NCI-H82 treated with DMSO at 0.1 percent for 48 hours (cell line): ENCODE data around the gene NBEA.
"Not testable (repeated sequence)": the region's sequence is repeated elsewhere in the genome, so short reads cannot be mapped to it uniquely, and the experiment has no call there.

Source experiments
- DNase-seq: peaks from one replicate; lab custom pipeline; 2025; ENCODE audit not compliant: unreplicated experiment; lab: John Stamatoyannopoulos, UW

NBEA gene

DNA sequence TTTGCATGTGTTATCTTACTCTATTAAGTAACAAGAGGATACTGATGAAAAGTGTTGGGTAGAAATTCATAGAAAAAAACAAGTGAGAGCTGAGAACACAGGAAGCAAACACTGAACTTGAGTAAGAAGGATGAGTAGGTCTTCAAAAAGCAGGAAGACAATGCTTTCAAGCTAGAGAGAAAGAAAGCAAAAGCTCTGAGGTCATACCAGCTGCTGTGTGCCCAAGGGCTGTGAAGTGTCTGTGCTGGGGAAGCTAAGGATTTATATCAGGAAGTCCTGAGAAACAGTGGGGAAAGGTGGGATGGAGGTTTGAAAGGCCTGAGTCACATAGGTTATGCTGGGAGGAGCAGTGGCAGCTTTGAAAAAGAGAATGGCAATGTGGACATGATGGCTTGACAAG, 679.9 kb downstream of the NBEA start:
- DNase-seq, result peak; percentile 41

DNA sequence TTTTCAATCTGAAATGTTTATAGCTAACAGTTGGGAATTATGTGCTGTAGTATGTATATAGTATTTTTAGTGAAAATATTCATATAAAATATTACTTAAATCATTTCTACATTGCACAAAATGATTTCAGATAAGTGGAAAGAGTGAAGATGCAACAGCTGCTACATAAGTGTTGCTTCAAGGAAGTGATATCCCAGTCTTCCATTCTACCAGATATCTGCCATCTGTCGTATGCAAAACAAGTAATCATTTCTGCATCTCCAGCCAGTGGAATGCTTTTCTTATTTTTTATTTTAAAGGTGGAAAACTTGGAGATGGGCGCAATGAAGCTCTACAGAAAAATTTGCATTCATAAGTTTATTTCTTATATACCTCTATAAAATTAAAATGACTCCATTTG, 687.0 kb downstream of the NBEA start:
- DNase-seq, result no peak

DNA sequence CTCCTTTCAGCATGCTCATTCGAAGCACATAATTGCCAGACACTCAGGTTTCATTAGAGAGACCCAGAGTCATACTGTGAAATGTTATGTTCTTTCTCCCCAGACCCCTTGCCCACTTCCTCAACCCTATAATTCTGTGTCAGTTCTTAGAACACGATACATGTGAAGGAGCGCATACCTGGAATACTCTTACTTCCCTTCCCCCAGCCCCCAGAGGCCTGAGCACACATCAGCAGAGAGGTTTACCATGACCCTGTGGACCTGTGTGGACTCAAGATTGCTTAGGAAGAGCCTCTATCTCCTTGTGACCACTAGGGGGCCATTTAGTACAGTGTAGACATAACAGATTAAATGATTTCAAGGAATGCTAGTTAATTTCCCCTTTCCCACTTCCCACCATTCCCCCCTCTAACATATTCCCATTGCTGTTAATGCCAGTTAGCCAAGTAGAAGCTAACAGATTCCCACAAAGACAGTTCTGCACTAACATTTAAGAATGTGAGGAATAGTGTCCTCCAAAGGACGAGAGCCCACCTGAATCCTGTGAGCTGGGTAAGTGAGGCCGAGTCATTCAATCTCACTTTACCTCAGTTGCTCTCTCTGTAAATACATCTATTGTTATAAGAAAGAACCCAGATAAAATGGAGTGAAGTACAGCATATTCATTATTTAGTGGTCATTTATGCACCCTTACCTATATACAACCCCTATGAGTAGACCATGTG, 688.6 kb downstream of the NBEA start:
- DNase-seq, result peak; percentile 93

DNA sequence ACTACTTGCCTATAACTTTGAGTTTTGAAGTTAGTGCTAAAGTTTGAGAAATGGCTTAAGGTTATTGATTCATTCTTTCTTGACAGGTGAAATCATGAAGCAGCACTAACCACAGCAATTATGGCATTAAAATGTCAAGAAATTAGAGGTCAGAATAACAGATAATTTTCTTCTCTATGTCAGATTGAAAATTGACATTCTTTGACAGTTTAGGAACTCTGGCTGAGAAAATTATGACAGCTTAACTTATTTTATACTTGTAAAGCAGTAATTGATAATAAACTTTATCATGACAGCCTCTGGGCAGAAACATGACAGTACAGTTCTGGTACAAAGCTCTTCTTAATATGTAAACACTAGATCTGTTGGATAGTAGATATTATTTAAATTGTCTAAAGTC, 689.6 kb downstream of the NBEA start:
- no peak for DNase-seq

DNA sequence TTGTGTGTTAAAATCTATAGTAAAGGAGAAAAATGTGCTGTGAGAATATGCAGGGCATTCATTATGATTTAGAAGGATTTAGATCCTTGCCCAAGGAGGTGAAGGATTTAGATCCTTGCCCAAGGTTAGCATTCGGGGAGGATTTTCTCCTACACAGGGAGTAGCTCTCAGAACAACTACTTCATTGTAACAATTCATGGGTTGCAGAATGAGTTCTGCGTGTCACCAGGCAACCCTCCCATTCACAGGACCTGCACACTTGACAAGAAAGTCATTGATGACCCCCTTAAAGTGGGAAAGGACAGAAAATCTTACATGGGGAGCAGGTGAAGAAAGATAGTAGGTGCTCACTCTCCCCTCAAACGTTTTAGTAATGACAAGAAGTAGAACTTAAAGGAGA, 701.6 kb downstream of the NBEA start:
- no peak for DNase-seq

DNA sequence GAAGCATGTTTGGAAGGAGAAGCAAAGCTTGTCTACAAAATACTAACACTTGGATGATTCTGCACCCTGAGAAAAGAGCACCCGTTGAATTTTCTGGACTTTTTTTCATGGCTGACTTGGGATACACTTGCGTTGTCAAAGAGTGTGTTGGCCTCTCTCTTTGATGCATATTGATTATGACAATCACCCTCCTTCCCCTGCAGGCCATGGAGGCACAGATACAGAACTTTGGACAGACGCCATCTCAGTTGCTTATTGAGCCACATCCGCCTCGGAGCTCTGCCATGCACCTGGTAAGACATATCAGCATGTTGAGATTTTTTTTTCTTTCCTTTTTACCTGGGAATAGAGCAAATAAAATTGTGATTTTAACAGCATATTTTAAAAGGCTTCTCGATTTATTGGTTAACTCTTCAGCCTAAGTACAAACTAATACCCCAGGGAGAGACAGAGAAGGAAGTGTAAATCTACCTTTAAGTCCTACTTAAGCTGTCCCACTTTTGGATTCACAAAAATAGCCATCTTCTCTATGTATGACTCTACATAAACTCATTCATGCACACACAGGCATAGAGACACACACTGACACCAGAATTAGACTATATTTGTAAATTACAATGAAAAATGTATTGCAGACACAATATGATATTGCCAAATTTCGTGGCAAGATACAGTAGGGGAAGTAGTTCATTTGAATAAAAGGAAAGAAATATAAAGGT, 704.1 kb downstream of the NBEA start:
- no peak for DNase-seq

DNA sequence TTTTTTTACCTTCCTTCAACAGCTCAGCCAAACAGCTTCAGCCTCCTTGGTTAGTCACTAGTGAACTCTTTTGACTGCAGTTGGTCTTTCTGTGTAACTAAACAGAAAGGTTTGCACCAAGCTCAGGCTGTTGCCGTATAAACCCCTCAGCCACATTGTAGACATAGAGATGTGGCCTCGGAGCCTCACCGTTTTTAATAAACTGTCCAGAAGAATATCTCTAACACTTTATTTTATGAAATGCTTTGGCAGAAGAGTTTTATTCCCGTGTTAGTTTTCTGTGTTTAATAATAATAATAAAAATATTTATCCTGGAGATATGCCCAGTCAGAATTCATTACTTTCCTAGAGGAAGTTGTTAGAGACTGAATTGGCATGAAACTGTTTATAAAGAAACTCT, 706.1 kb downstream of the NBEA start:
- DNase-seq, result no peak

DNA sequence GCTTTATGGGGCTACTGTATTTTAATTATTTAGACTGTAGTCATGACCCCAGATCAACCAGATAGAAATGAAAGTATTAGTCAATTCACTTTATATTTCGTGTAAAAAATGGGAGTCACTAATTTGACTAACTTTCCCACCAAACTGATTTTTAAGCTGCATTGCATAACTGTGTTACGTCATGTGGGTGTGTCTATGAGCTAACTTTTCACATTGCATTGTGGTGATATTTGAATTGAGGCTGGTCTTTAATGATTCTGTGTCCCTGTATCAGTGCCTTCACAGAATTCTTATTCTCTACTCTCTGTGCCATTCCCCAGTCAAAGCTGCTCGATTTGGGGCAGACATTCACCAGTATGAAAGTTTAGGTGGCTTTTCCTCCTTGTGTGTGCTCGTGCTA, 707.1 kb downstream of the NBEA start:
- no peak for DNase-seq

DNA sequence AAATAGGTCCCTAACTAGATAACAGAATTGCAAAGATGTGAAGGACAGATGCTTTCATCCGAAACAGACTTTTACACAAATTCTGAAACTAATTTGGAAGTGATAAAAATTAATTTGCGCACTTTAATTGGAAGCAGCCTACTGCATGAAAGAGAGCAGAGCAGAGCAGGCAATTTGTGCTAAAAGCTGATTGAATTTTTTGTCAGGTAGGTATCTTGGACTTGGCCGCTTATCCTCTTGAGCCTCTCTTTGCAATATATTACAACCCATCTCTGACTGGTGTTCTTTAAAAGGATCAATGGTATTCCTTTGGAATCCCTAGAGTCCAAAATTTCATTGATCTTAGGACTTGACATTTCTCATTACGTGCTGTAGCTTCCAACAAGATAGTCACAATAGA, 717.7 kb downstream of the NBEA start:
- no peak for DNase-seq

DNA sequence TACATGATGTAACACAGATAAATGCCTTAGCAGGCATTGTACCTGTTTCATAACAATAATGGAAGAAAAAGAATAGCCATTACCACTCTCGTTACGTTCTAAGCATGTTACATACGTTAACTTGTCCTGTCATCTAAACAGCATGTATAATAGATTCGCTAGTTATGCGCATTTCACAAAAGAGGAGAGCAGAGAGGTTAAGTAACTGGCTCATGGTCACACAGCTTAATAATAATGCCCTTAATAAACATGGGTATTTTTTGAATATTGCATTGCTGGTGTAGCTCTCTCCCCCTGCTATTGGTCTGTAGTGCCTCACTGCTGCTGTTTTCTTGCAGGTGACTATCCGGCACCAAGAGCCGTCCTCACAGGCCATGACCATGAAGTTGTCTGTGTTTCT, 722.7 kb downstream of the NBEA start:
- DNase-seq, result no peak

DNA sequence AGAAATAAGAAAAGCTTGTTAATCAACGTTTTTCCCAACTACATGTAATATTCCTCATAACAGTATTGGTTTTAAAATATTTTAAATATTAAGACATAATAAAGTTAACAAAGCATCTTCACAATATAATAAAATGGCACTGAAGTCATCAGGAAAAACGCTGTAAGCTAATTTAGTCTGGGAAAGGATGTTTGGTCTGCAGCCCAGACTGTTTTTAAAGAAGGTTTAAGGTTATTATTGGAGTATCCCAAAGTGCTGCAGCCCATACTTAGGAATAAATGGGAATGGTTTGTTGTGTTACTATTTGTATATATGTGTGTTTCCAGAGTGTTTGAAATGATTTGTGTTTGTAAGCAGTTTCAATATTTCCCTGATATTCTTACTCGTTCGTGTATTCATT, 727.3 kb downstream of the NBEA start:
- DNase-seq, result no peak

DNA sequence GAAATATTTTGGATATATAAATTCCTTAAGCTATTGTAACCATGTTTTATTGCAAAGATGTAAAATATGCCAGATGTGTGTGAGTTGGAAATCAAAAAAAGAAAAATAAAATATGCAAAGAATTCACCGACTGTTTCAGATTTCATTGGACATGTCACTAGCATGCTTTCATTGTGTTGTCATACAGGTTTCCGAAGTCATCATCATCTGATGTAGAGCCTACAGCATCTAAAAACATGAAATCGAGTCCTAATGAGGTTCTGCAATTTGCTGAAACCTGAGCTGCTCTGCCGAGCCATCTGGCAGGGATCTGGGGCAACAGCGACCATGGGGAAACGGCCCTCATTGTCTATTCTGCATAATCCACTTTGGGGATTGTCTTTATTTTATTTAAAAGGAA, 730.5 kb downstream of the NBEA start:
- DNase-seq, result peak; percentile 53

DNA sequence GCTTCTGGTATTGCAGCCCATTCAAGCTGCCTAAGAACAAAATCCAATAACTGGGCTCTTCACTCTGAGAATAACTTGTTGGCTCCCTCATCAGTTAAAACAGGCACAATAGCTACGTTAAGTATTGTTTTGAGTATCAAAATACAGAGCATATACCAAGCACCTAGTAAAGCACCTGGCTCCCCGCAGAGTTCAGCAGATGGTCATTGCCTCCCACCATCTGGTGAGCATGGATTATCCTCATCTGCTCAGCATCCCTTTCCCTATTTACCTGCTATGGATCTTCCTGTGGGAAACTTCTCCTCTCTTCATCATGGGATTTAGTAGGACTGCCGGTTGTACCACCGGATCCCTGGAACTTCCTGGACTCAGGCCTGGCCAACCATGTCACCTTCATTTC, 733.6 kb downstream of the NBEA start:
- DNase-seq, result peak; percentile 100

DNA sequence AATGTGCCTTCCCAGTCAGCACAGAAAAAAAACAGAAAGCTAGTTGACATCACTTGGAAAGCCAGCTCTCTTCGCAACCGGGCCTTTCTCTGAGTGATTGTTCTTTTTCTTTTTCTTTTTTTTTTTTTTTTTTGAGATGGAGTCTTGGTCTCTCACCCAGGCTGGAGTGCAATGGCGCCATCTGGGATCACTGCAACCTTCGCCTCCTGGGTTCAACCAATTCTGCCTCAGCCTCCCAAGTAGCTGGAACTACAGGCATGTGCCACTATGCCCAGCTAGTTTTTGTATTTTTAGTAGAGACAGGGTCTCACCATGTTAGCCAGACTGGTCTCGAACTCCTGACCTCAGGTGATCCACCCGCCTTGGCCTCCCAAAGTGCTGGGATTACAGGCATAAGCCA, 735.8 kb downstream of the NBEA start:
- DNase-seq, result not testable (repeated sequence)

DNA sequence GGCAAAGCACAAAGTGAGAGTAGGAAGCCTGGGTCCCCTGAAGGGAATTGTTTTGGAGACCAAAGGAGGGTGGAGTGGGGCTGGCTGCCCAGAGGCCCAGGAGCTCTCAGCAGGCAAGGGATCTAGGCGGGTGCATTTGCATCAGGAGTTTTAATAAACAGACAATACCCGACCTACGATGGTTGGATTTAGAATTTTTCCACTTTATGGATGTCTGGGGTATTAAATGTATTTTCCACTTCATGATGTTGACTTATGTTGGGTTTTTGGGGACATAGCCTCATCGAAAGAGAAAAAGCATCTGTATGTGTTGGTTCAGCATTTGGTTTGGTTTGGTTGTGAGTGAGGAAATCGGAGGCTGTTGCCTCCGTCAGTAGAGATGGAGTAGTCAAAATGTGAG, 739.6 kb downstream of the NBEA start:
- DNase-seq, result no peak

DNA sequence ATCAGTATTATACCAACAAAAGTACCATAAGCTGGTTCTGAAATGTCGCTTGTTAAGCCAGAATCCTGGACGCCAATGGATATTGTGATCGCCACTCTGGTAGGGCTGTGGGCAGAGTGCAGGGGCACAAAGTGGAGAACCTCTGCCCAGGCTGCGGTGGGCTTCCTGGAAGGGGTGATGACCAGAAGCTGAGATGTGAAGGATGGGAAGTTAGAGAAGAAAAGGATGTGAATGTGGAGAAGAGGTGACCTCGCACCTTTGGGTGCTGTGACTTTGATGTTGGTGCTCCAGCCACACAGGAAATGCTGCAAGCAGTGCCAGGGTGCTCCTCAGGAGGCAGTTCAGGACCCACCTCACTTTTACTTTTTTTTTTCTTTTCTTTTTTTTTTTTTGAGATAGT, 742.4 kb downstream of the NBEA start:
- no peak for DNase-seq

DNA sequence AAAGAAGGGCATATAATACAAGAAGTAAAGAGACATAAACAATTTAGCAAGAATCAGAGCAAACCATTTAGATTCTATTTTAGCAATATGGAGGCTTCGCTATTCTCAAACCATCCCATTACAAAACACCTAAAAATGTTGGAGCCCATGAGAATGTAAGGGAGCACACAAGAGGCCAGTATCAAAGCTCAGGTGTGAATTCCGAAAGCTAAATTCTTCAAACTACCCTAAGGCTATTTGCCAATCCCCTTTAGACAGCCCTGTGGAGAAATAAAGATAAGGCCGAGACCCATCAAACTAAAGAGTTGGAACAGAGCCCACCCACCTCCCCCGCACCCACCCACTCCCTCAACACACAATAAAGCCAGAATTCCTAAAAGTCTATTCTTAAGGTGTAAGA, 745.3 kb downstream of the NBEA start:
- no peak for DNase-seq

DNA sequence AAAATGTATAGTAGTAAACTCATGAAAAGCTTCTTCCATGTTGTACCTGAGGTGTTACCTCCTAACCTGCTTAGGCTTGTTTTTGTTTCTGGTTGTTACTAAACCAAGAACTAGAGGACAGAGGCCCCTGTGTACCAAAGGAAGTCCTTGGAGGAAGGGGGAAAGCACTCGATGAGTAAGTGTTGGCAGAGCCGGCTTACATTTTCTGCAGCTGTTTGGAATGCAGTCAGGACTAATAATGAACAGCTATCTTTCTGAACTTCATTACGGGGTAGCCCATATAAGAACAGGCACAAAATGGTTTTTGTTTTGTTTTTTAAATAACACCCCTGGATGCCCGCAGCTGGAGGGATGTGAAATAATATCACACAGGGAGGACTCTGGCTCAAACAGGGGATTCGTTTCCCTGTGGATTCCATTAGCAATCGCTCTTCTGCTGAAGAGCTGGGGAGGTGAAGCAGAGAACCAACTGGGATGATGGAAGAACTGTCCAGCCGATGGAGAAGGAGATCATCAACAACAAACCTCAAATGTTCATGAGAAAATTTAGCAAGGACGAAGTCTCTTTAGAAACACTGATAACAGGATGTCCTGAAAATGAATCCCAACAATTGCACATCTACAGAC, 748.6 kb downstream of the NBEA start:
- no peak for DNase-seq

DNA sequence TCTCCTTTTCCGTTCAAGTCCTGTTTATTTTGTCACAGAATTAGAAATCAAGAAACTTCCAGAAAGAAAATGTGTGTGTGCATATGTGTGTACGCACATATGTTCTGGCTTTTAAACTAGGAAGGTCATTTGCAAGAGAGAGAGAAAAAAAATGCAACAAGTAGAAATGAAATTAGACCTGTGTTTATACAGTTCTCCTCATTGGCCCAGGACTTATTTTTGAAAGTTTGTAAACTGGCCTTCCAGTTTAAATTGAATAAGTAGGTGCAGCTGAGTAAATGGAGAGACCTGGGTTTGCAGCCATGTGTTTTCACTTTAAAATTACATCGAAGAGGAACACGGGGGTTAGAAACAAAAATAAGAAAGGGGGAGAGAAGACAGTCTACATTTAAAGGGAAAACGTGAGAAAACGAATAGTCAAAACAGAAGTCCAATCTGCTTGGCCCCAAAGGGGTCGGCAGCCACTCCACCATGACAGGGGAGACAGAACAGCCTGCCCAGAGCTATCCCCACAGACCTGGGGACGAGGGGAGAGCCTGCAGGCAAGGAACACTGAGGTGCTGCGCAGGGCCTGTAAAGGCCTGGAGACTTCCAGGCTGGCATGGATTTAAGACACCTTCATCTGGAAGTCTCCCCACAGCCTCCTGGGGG, 751.2 kb downstream of the NBEA start:
- DNase-seq, result no peak

DNA sequence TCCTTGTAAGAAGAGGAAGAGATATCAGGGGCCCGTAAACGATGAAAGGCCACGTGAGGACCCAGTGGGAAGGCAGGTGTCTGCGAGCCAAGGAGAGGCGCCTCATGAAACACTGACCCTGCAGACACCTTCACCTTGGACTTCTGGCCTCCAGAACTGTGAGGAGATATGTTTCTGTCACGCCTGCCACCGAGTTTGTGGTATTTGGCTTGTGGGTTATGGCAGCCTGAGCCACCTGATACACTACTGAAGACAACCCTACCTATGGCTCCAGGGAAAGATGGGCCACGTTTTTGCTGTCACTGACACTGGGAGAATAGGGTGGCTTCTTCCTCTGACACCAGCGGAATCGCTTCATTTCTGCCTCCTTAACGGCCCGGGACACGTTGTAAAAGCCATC, 752.0 kb downstream of the NBEA start:
- no peak for DNase-seq

DNA sequence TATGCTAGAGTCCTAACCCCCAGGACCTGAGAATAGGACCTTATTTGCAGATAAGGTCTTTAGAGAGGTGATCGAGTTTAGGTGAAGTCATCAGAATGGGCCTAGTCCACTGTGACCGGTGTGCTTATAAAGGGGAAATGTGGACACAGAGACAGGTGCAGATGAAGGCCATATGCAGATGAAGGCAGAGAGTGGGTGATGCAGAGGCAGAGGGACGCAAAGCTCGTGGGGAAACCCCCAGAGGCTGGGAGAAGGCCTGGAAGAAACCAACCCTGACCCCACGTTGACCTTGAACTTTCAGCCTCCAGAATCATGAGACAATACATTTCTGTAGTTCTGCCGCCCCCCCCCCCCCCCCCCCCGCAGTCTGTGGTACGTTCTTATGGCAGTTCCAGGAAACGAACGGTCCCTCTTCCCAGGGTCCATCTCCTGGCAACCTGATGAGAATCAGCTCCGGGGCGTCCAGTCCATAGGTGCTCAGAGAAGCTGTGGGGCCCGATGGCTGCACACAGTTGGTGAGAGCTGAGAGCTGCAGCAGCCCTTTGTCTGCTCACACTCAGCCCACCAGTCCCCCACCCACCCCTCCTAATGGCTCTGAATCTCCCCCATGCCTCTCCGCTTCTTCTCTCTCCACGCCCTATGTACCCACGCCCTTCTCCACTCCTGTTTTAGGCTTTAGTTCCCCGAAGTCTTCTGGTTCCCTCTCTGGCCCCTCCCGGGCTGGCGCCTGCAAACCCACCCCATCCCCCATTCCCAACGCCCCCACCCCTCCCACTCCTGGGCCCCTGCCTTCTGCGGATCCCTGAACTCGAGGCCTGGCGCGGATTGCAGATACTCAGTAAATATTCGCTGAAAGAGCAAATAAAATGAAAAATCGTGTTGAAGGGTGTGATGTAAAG, 752.7 kb downstream of the NBEA start:
- DNase-seq, result no peak
